IPS-18c (cell line): Measurements from ENCODE around the gene ALB.

Experiments used
- H3K4me3 ChIP-seq: 2 replicates; pipeline ENCODE4 v1.7.0; 2013; ENCODE audit warnings: low read depth, mild to moderate bottlenecking, low read length, moderate library complexity; ENCODE audit not compliant: insufficient read depth
- H3K9me3 ChIP-seq: one replicate; pipeline ENCODE4 v1.6.1; 2013; ENCODE audit warnings: mild to moderate bottlenecking, low read length, moderate library complexity; ENCODE audit not compliant: control insufficient read depth, insufficient read depth

The ALB gene

GRCh38 chr4:73404457-73404856 lies 370 bp downstream of the ALB start:
- H3K4me3 ChIP-seq = no peak overlapping the region
- no peaks in the 10 kb centered on the region for H3K9me3 ChIP-seq

- no peak overlapping the region for H3K4me3 ChIP-seq
- H3K9me3 ChIP-seq = no peaks in the 10 kb centered on the region
These were observed 1.1 kb downstream of the ALB start for GRCh38 chr4:73405138-73405537.

GRCh38 chr4:73406548-73406875 lies 2.4 kb downstream of the ALB start:
- Histone ChIP-seq H3K9me3 (no peaks in the 10 kb centered on the region), H3K4me3 (no peak overlapping the region)

GRCh38 chr4:73407227-73407673 lies 3.2 kb downstream of the ALB start:
- no peak overlapping the region for H3K4me3 ChIP-seq
- H3K9me3 ChIP-seq = no peaks in the 10 kb centered on the region

- Histone ChIP-seq H3K9me3 (no peaks in the 10 kb centered on the region), H3K4me3 (no peak overlapping the region)
These were observed 4.2 kb downstream of the ALB start for GRCh38 chr4:73408181-73408867.

GRCh38 chr4:73409012-73409862 lies 5.2 kb downstream of the ALB start:
- no peaks in the 10 kb centered on the region for H3K9me3 ChIP-seq
- no peak overlapping the region for H3K4me3 ChIP-seq

- no peaks in the 10 kb centered on the region for H3K9me3 ChIP-seq
- no peak overlapping the region for H3K4me3 ChIP-seq
These were observed 6.0 kb downstream of the ALB start for GRCh38 chr4:73409978-73410548.

GRCh38 chr4:73410916-73411730 lies 7.0 kb downstream of the ALB start:
- no peak overlapping the region for H3K4me3 ChIP-seq
- no peaks in the 10 kb centered on the region for H3K9me3 ChIP-seq

- Histone ChIP-seq H3K9me3 (no peaks in the 10 kb centered on the region), H3K4me3 (no peak overlapping the region)
These were observed 7.8 kb downstream of the ALB start for GRCh38 chr4:73411731-73412414.

- Histone ChIP-seq H3K4me3 (no peak overlapping the region), H3K9me3 (no peaks in the 10 kb centered on the region)
These were observed 9.2 kb downstream of the ALB start for GRCh38 chr4:73413294-73413755.

GRCh38 chr4:73414936-73415271 lies 10.8 kb downstream of the ALB start:
- Histone ChIP-seq H3K4me3 (no peak overlapping the region), H3K9me3 (no peaks in the 10 kb centered on the region)

- H3K9me3 ChIP-seq = no peaks in the 10 kb centered on the region
- no peak overlapping the region for H3K4me3 ChIP-seq
These were observed 11.7 kb downstream of the ALB start for GRCh38 chr4:73415807-73416238.

GRCh38 chr4:73416423-73417087 lies 12.5 kb downstream of the ALB start:
- no peak overlapping the region for H3K4me3 ChIP-seq
- no peaks in the 10 kb centered on the region for H3K9me3 ChIP-seq

- no peak overlapping the region for H3K4me3 ChIP-seq
- H3K9me3 ChIP-seq = no peaks in the 10 kb centered on the region
These were observed 13.3 kb downstream of the ALB start for GRCh38 chr4:73417342-73417741.

GRCh38 chr4:73417973-73418372 lies 13.9 kb downstream of the ALB start:
- no peaks in the 10 kb centered on the region for H3K9me3 ChIP-seq
- no peak overlapping the region for H3K4me3 ChIP-seq

- H3K4me3 ChIP-seq = no peak overlapping the region
- no peaks in the 10 kb centered on the region for H3K9me3 ChIP-seq
These were observed 14.6 kb downstream of the ALB start for GRCh38 chr4:73418677-73419076.
